ENCODE measurements around the gene BFSP1.

The BFSP1 gene

GRCh38 chr20:17449031-17449430 is 82.1 kb downstream of the BFSP1 start:
- no peak overlapping the region for H3K4me3 ChIP-seq
- no peak for TF ChIP-seq CTCF (IDR thresholded peaks at IDR 0.05)
- DNase-seq (ENCODE audit: low spot score): no peak
- no peak overlapping the region for H3K27ac ChIP-seq

- Histone ChIP-seq H3K4me3 (no peak overlapping the region), H3K27ac (no peak overlapping the region)
- TF ChIP-seq CTCF (IDR thresholded peaks at IDR 0.05): no peak
- no peak for DNase-seq (ENCODE audit: low spot score)
These were observed 83.1 kb downstream of the BFSP1 start for GRCh38 chr20:17448071-17448470.

- no peak for DNase-seq (ENCODE audit: low spot score)
- TF ChIP-seq CTCF (IDR thresholded peaks at IDR 0.05): no peak
These were observed 85.0 kb downstream of the BFSP1 start for GRCh38 chr20:17446171-17446570.

GRCh38 chr20:17445543-17445942 is 85.6 kb downstream of the BFSP1 start:
- H3K4me3 ChIP-seq: no peak overlapping the region
- no peak overlapping the region for H3K27ac ChIP-seq
- no peak for DNase-seq (ENCODE audit: low spot score)
- TF ChIP-seq CTCF (IDR thresholded peaks at IDR 0.05): no peak

More at GRCh38 chr20:17446171-17446570, 85.0 kb downstream of the BFSP1 start:
- H3K4me3 ChIP-seq: no peak overlapping the region
- no peak overlapping the region for H3K27ac ChIP-seq

GRCh38 chr20:17444091-17444490 is 87.1 kb downstream of the BFSP1 start:
- DNase-seq (ENCODE audit: low spot score): no peak
- no peak for TF ChIP-seq CTCF (IDR thresholded peaks at IDR 0.05)
- Histone ChIP-seq H3K27ac (no peak overlapping the region), H3K4me3 (no peak overlapping the region)
